VCaP (cell line): Measurements from ENCODE around the gene NCF4.

Source experiments
- H3K27ac ChIP-seq: fragments of 450-650 bp; 2 replicates; pipeline ENCODE4 v1.5.1; 2017
- TF ChIP-seq, protein P1 (sequence below): fragments of 450-650 bp; conservative IDR thresholded peaks from 2 replicates; pipeline ENCODE4 v1.5.1; 2017; ENCODE audit warnings: mild to moderate bottlenecking, moderate library complexity

NCF4 gene

GRCh38 chr22:36828815-36829214 lies 32.0 kb upstream of the NCF4 start:
- TF ChIP-seq, protein P1, sequence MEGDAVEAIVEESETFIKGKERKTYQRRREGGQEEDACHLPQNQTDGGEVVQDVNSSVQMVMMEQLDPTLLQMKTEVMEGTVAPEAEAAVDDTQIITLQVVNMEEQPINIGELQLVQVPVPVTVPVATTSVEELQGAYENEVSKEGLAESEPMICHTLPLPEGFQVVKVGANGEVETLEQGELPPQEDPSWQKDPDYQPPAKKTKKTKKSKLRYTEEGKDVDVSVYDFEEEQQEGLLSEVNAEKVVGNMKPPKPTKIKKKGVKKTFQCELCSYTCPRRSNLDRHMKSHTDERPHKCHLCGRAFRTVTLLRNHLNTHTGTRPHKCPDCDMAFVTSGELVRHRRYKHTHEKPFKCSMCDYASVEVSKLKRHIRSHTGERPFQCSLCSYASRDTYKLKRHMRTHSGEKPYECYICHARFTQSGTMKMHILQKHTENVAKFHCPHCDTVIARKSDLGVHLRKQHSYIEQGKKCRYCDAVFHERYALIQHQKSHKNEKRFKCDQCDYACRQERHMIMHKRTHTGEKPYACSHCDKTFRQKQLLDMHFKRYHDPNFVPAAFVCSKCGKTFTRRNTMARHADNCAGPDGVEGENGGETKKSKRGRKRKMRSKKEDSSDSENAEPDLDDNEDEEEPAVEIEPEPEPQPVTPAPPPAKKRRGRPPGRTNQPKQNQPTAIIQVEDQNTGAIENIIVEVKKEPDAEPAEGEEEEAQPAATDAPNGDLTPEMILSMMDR, result no peak
- no peak overlapping the region for H3K27ac ChIP-seq

- H3K27ac ChIP-seq, result no peak overlapping the region
- TF ChIP-seq, protein P1, result no peak
Measured at GRCh38 chr22:36829370-36830002, 31.3 kb upstream of the NCF4 start.

DNA sequence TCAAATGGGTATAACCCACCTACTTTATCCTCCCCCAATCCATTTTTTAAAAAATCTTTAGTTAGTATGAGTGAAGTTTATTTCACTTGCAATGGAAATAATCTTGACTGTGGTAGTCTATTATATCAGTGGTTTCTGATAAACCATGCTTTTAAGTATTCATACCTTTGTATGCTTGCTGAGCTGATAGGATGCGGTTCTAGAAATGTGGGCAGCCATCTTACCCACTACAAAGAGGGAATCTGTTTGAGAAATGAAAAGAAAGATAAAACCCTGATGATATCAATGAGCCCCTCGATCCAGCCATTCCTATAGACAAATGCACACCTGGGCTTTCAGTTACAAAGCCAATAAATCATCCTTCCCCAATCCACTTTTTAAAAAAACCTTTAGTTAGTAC lies 30.2 kb upstream of the NCF4 start:
- H3K27ac ChIP-seq, result no peak overlapping the region
- TF ChIP-seq, protein P1, result no peak

GRCh38 chr22:36831206-36831605 lies 29.6 kb upstream of the NCF4 start:
- H3K27ac ChIP-seq, result no peak overlapping the region
- TF ChIP-seq, protein P1, result no peak

- TF ChIP-seq, protein P1, result no peak
- no peak overlapping the region for H3K27ac ChIP-seq
Measured at GRCh38 chr22:36831717-36832116, 29.1 kb upstream of the NCF4 start.

GRCh38 chr22:36833073-36833472 lies 27.7 kb upstream of the NCF4 start:
- no peak overlapping the region for H3K27ac ChIP-seq
- TF ChIP-seq, protein P1, result no peak

- H3K27ac ChIP-seq, result no peak overlapping the region
- TF ChIP-seq, protein P1, result no peak
Measured at GRCh38 chr22:36835903-36836302, 24.9 kb upstream of the NCF4 start.
